HK-2 (cell line): ENCODE data around the gene ARX.

Experiments used
- DNase-seq: peaks from one replicate; pipeline ENCODE4 v3.0.0-alpha.2; 2018; ENCODE audit not compliant: unreplicated experiment

ARX gene

DNA sequence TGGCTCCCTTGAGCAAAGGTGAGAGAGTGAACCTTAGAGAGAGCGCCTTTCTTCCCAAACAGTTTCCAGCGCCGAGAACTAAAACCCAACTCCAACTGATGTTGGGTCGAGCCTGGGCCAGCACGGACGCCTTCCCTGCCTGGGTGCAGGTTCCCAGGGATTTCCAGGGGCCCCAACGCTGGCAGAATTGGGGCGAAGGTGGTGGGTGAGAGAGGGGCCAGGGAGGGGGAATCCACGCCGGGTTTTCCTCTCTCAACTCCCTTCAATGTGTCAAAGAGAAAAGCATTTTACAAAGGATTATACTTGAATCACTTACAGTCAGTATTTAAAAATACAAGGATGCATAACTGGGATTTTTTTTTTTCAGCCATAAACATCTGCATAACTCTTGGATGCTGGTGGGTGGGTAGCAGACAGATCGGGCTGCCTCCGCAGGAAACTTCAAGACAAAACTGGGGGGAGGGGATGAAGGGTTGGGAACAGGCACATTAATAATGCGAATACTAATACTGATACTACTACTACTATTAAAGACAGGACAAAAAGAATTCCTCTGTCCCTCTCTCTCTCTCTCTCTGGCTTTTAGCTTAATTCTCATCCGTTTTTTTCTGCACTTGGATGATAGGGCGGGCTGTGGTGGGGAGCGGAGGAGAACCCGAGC is 1.3 kb upstream of the ARX start:
- no peak for DNase-seq

DNA sequence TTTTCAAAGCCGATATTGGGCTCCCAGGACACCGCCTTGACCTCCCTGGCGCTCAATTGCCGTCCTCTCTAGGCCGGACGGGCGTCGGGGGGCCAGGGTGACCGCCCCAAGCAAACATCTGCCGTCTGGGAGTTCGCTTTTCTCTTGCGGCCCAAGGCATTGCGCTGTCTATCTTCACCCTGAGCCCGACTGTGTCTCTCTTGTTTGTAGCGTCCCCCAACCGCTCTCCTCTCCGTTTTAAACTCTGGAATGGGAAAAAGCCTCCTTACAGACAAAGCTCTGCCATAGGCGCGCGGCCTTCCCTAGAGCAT is 551 bp upstream of the ARX start:
- DNase-seq = no peak

DNA sequence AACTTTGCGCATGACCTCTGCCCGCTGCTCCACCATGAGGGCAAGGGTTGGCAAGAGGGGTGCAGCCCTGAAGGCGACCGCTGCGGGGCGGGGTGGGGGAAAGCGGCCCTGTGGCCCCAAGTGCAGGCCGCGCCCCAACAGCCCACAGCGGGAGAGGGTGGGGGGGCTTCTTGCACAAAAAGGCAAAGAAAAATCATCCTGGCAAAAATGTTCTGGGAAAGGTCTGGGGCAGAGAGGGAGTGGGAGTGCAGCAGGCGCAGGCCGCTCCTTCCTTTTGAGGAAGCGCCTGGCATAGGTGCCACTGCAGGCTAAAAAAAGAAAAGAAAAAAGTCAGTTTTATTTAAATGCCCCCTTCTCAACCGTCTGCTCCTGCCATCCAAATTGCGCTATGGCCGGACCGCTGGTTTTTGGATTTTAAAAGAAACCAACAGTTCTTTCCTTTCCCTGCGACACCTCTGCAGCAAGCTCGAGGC is 1.4 kb downstream of the ARX start:
- no peak for DNase-seq

DNA sequence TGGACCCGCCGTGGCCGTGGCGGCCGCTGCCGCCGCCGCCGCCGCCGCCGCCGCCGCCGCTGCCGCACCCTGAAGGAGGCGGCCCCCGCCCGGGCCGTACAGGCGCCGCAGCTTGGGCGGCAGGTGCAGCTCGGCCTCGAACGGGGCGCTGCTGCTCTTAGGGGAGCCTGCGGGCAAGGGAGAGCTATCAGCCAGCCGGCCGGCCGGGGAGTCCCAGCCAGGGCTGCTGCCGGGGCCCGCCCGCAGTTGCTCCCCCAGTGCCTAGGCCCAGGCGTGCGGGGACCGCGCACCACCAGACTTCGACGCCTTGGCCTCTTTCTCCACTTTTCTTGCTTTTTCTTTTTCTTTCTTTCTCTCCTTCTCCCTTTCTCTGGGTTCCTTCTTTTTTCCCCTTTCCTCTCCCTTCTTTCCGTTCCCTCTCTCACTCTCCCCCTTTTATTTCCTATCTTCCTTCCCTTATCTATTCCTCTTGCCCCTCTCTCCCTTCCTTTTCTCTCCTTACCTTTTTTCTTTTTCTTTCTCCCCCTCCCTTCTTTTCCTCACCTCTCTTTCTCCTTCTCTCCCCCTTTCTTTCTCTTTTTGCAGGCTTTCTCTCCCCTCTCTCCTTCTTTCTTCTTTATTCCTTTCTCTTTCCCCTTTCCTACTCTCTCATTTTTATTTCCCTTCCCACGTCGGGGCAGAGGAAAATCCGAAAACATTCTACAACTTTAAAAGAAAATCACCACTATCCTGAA is 2.0 kb downstream of the ARX start:
- DNase-seq = no peak

DNA sequence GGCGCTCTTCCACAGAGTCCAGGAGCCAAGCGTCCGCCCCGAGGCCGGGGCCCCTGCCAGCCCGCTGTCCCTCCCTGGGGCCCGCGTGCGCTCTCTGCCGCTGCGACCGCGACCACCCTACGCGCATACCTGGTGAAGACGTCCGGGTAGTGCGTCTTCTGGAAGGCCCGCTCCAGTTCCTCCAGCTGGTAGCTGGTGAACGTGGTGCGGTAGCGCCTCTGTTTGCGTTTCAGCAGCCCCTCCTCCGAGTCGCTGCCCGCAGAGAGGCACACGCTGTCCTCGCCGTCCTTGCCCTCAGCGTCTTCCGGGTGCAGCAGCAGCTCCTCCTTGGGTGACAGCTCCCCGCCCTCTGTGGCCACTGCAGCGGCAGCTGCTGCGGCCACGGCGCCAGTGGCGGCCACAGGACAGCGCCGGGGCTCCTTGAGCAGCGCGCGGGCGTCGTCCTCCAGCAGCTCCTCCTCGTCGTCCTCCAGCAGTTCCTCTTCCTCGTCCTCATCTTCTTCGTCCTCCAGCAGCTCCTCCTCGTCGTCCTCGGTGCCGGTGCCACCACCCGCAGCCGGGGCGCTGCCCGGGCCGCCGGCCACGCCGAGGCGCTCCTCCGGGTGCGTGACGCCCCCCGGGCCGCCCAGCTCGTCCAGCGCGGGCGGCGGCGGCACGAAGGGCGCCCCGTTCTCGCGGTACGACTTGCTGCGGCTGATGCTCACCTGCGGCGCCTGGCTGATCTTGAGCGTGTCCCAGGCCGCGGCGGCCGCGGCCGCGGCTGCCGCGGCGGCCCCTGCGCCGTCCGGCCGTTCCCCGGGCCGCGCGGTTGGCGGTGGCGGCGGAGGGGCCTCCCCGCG is 2.8 kb downstream of the ARX start:
- no peak for DNase-seq

DNA sequence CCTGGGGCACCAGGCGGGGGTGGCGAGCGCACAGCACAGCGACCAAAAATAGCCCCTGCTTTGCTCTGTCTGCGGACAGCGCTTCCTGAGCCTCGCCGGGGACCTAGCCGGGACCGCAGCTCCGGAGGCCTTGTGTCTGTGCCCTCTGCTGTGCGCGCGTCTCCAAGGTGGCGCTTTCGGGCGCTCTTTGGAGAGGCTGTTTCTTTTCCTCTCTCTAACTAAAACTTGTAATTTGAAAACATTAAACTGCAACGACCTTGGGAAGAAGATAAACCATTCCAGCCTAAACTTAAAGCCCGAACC is 3.4 kb downstream of the ARX start:
- DNase-seq = no peak

DNA sequence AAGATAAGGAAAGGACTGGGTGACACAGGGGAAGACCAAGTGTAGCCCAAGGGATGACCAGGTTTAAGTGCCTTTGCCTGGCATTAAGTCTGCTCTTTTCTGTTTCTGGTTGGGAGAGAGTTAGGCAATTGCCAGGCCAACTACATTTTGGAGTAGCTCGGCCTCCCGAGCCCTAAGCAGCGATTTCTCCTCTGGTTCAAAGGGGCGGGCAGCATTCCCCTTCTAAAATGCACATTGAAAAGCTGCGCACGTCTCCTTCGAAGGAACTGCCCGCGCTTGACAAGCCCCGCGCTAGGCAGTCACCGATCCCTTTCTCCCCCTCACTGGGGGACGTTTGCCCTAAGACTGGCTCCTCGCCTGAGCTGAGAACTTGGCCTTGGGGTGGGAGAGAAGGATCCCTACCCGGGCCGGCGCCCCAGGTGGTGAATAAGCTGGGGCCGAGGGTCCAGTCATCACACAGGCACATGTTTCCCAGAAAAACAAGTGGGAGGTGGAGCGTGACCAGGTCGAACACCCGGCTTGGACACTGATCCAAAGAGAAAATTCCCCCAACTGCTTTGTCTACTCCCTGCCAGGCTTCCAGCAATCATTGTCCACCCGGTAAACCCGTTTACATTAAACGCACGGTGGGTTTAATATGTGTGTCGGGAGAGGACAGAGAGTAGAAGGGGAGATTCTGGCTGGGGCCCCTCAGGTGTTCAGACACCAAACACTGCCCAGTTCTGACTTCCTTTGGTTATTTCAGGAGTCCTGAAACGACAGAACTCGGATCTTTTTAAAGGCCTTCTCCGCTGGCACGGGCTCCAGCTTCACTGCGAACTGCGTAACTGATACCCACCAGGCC is 4.0 kb downstream of the ARX start:
- DNase-seq = no peak

DNA sequence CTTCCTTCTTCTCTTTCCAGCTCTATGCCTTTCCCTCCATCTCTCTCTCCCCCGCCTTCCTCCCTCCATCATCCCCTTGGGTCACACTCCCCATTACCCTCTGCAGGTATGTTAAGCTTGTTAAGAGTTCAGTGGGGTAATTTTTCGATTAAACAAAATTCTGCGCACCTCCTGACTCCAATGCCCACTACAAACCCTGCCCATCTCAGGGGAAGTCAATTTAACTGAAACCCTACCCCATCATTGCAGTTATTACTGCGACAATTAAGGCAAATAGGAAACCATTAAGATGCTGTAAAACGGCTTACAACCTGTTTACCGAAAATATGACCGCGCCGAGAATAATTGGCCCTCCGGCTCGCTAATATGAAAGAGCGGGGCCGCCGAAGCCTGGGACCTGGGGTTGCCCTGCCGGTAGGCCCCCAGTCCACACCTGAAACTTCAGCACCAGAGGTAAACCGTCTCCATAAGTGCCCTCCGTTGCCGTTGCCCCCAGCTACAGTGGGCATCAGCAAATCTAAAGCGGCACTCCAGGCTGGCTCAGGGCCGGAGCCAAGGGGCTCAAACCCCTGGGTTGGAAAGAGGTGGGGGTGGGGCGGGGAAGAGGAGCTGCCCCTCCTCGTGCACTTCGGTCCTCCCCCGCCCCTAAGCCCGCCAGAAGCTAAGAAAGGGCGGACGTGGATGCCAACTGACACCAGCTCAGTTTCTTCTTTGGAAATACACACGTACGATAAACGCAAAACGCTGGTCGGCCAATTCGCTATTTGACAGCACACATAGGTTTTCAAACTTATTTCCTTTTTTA is 4.8 kb downstream of the ARX start:
- no peak for DNase-seq

DNA sequence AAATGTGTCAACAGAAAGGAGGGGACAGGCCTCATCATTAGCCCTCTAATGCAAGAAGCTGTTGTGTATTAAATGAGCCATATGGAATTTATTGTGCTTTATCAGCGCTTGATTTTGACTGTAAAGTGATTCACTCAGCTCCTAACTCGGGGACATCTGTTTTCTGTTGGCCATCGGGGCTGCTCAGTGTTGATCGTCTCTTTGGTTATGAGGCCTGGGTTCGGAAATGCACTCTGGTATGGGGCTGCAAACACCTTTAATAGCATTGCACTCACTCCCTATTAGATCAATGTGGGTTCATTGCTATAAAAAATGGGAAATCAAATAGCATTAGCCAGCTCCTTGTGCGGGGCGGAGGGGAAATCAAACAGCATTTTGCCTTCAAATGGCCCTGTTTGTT is 6.4 kb downstream of the ARX start:
- no peak for DNase-seq

DNA sequence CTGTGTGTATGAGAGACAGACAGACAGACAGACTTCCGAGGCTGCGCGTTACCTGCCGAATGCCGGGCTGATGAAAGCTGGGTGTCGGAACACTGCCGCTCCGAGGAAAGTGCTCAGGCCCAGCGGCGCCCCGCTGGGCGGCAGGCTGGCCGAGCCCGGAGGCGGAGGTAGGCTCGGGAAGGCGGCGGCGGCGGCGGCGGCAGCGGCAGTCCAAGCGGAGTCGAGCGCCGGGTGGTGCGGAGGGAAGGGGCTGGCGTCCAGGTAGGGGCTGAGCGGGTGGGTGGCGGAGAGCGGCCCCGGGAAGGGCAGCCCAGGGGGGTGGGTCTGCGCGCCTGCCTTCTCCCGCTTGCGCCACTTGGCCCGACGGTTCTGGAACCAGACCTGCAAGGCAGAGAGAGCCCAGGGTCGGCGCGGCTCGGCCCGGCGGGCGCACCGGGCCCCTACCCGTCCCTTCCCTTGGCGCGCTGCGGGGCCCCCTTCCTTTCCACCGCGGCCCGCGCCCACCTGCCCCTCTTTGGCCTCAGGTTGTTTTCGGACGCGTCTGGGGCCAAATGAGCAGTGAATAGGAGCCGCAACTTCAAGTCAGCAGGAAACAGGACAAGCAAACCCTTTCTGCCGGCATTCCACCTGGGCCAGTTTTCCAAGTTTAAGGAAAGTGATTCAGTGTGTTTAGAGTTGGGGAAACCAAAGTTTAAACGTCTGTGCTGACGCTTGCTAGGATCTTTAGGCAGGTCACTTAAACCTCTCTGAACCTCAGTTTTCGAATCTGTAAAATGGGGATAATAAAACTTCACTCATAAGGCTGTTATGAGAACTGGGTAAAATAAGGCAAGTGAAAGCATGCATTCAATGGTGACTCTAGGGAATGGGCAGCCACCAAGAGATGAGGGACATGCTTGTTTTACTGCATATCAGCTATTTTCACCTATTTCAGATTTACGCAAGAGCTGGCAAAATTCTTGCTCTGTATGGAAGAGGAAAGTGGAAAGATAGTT is 8.4 kb downstream of the ARX start:
- no peak for DNase-seq

DNA sequence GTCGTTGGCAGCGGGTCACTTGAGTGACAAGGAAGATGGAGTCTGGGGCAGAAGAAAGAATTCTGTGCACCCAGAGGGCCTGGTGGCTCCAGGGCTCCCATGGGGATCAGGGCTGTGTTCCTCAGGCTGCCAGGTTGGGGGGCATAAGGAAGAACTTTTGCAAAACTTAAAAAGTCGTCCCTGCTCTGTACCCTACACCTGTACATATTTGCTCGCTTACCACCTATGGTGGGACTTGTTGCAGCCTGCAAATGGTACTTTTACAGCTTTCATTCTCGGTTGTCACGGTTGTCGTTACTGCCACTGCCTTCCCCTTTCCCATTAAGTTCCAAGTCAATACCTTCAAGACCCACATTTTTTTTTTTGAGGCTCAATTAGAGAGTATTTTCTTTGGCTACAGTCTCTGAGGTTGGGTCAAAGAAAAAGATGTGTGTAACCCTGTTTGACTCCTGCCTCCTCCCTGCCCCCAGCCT is 9.1 kb downstream of the ARX start:
- no peak for DNase-seq

DNA sequence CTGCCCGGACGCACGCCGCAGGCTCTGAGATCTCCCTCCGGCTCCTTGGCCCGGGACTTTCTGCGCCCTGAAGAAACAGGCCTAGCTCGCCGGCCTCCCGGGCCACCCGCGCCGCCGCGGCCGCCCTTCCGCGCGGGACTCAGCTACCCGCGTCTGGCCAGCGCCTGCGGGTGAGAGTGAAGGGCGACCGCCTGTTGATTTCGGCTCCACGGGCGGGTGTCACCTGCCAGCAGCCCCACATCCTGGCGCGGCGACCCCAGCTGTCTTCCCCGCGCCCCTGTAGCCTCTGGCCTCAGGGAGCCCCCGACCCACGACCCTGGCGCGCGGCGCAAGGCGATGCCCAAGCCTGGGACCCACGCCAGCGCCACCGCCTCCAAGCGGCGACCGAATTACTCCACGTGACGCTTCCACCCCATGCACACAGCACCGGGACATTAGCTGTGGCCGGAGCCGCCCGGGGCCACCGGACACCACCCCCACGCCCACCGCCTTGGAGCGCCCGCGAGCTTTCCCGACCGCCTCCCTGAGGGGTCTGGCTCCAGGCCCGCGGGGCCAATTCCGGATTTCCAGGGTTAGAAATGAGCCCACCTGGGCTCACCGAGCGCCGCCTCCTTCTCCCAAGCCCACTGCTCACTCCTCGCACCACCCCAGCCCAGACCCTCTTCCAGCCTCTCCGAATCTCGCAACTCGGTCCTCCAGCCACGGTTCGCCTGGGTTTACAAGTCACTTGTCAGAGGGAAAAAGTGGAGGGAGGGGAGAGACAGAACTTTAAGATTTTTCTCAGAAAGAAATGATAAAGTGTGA is 10.2 kb downstream of the ARX start:
- DNase-seq = no peak

DNA sequence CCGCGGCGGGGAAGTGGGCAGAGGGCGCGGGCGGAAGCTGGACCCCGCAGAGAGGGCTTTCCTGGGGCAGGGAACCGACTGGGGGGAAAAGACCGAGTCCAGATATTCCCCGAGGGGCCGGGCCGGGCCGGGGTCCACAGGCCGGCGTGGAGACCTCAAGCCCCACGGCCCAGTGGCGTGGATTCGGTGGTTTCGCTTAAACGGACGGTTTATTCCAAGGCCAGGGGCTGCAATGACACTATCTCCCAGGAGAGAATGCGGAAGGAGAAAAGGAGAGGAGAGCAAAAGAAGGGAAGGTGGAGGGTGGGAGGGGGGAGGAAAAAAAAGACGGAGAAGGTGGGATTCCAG is 10.8 kb downstream of the ARX start:
- DNase-seq = no peak

DNA sequence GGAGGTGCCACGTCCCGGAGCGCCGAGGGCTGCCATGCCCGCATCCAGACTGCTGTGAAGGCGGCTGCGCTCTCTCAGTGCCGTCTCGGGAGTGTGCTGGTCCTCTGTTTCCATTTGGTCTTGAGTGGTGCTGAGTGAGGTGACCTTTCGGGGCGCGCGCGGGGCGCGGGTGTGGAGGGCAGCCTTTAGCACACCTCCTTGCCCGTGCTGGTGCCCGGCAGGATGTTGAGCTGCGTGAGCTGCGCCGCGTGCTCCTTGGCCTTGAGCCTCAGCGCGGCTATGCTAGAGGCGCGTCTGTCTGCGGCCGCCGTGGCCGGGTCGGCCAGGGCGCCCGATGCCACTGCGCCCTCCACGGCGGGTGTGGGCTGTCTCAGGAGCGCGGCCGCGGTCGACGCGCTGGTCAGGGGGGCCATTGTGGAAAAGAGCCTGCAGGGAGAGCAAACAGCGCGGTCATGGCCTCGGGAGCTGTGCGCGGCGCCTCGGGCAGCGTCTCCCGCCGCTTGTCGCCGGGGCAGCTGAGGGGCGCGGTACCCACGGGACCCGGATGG is 11.2 kb downstream of the ARX start:
- no peak for DNase-seq

DNA sequence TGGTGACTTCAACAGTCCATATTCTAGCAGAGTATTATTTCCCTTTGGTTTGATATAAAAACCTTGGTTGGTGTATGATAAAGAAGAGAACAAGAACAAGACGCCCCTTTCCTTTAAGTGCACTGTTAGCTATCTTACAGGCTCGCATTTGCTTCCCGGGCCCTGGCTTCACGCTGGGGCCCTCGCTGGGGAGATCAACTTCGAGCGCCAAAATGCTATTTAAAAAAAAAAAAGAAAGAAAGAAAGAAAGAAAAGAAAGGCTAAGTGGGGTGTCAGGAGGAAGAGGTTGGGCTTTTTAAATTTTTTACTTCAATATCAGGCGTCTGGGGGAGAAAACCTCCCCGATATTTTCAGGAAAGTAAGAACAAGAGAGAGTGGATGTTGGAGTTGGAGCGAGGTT is 11.7 kb downstream of the ARX start:
- DNase-seq = no peak

DNA sequence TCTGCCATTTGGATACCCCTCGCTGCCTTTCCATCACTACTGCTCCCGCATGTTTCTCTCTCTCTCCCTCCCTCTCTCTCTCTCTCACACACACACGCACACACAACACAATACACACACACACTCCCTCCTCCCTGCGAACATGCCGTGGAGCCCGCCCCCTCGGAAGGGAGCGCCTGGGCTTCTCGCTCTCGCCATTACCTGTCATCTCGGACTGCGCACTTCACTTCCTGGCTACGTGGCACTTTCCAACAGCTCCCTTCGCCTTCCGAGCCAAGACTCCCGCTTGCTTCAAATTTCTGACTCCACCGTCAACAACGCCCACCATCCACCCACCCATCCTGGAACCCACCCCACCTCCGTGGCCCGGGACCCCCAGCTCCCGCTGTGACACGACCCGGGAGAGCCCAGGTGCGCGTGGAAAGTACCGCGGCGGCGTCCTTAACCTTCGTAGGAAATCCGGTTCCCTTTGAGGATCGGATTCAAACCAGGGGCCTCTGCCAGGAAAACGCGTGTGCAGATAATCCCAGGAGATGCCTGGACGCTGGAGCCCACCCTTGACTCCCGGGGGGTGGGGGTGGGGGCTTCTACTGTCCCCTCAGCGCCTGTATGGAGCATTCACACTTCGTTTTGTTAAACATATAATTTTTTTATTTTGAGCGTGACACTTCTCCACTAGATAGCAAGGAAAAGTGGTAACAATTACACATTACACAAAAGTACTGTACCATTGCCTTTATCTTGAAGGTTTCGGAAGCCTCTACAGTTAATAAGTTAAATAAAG is 12.5 kb downstream of the ARX start:
- DNase-seq = no peak

DNA sequence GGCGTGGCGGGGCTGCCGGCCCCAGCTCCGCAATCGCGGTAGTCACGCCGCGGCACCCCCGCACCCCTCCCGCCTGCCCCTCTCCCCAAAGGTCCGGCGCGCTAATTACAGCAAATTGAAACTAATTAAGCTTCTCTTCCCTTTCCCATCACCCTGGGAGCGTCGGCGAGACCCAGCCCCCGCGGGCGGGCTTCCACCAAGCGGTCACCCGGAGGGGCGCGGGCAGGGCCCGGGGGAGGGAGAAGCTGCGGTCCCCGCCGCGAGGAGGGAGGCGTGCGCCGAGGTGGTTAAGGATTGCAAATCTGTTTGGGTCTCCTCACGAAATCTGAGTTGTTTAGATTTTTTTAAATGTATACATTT is 13.1 kb downstream of the ARX start:
- no peak for DNase-seq
